ENCODE results near the gene MAPK8. TPM values are rescaled to one million over a fixed set of nuclear protein-coding genes. Genes with fewer than 3 reads are reported as not detected.
A peak's percentile ranks its signal among the peaks of the same experiment; 100 is the strongest.

Gene MAPK8
- polyA plus RNA-seq, 10 donors, result 29.7 to 49.1 (median 39.3) TPM

DNA sequence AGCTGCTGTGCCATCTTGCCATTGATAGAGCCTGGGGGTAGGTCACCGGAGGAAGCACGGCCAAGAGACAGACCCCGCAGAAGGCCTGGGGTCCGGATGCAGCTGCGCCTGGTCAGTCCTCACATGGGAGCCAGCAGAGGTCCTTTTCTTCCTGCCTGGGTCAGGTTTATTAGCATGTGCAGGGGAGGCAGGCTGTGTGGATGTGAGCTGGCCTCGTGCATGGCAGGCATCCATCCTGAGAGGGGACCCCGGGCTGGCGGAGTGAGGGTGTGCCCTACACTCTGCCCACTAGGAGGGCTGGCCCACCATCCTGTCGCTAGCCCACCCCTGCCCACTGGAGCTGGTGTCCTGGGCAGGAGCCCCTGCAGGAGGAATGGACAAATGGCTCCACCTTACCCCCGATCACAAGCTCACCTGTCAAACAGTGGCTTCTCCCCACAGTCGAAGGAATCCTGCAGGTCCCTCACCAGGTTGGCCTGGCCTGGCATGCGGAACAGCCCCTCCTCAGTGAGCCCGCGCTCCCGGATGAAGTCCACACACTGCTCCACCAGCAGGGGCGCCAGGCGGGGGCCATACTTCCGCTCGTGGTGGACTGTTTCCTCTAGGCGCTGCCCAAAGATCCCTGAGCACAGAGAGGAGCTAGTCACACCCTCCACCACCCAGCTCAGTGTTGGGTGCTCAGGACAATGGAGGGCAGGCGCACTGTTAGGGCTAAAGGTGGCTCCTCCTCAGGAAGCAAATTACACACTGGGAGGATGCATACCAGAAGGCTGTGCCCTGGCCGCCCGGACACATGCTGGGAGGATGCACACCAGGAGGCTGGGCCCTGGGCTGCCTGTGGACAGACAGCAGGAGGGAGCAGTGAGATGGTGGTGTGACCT is 153.0 kb downstream of the MAPK8 start:
- no peak for DNase-seq

DNA sequence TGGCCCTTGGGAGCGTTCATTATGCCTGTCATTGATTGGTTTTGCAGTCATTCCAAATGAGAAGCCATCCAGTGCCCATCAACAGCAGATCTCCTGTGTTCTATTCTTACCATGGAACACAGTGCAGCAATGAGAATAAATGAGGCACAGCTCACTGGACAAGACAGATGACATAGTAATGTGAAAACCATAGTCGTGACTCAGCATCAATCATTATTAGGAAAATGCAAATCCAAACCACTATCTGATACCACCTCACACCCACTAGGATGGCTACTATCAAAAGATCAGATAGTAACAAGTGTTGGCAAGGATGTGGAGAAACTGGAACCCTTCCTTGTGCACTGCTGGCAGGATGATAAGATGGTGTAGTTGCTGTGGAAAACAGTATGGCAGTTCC is 153.7 kb downstream of the MAPK8 start:
- DNase-seq, result no peak

DNA sequence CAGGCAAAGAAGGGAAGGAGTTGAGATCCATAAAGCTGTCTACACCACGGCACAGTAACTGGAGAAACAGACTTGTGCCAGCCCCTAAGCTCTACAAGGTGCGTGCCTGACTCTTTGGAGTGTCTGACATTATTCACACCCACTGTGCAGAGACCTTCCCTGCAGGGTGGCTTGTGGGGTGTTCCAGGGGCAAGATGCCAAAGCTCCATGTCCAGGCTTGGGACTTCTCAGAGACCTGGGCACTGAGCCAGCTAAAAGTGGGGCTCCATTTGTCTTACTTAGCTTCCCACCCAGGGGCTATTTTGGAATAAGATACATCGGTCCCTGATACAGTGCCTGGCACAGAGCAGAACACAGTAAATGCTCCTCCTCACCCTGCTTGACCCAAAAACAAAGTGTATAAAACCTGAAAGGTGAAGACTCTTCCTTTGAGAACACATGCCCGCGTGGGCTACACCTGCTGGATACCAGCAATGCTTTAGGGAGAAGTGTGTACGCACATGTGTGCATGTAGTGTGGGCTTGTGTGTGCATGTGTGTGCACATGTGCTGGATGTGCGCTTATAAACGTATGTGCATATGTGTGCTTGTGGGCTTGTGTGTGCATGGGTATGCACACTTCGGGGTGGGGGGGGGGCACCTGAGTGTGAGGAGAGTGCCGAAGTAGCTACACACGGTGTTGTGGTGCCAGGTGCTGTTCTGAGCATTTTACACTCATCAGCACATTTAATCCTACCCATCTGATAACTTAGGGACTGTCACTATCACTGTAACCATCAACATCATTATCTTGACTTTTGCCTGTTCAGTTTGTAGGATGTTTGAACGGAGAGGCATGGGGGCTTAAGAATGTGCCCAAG is 155.4 kb downstream of the MAPK8 start:
- no peak for DNase-seq

DNA sequence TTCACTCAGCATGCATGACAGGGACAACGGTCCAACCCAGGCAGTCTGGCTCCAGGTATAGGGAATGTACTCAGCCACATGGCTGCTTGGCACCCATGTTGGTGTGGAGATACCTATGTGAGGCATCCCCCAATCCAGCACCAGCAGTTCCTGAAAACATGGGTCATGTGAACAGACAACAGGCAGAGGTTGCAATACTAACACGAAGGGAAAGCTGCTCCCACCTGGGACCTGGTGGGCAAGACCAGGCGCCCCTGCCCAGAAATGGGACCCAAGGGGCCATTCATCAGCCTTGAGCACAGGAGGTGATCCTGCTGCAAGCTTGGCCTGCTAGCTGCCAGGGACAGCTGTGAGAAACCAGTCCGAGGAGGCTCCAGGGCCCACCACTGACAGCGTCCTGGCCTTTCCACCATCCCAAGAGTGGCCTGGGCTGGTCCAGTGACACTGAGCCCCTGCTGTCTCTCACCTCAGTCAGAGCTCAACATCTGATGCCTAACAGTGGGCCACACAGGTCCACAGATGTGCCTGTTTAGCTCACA is 156.1 kb downstream of the MAPK8 start:
- DNase-seq, result no peak

- DNase-seq, result peak in 1 of 3 donors; percentile 22
Observed at GRCh38 chr10:48463318-48464003, 157.0 kb downstream of the MAPK8 start.

GRCh38 chr10:48464121-48464870 is 157.8 kb downstream of the MAPK8 start:
- no peak for DNase-seq

DNA sequence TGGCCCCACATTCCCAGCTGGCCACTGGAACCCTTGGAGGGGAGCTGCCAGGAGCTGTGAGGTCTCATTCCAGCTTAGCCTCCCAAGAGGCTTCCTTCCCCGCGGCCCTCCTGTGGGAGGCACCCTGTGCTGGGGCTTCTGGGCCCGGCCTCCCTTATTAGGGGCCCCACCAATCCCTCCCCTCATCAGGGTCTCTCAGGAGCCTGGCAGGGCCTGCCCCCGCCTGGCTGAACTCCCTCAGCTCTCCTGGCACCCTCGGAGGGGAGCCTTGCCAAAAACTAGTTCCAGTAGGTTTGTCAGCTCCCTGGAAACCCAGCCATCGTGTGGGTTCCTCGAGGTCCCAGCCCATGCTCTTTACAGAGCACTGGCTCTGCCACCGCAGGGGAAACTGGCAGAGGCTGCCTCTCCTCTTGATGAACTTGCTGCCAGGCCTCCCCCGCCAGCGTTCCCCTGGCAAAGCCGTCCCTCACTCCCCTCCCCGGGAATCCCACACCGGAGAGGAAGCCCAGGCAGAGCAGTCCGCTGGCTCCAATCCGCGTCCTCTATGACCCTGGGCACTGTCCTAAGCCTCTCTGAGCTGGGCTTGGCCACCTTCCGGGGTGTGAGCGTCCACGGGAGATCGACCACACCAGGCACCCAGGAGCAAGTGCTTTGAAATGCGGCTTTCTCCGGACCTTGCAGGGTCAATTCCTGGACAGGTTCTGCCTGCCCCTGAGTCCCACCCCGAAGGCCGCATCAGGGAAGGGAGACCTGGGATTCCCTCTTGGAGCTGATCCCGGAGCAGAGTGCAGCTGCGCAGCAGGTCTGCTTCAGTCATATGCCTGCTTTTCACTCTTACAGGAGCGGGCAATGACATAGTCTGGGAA is 158.6 kb downstream of the MAPK8 start:
- DNase-seq, result peak in 2 of 3 donors; percentile 34 to 61

DNA sequence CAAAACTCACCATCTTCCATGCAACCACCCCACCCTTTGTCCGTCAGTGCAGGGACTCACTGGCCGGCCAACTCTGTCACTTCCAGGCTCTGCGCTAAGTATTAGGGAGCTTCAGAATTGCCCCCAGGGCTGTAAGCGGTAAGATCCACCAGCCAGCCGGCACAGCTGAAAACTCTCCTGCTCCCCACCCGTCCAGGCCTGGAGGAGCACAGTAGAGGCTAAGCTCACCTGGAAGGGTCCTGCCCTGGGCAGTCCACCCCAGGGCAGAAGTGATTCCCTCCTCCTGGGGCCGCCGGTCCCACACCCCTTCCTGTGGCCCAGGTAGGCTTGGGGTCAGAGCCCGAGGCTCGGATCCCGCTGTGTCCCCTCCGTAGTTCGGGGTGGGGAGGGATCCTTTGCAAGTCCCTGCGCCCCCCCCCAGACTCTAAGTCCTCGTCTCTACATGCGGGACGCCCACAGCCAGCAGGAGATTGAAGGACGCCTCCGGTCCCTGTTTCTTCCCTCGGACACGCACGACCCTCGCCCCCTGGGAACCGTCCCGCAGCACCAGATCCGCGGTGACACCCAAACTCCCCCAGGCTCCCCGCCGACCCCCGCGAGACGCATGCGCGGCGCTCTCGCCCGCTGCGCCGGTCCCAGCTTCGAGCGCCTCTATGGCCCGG is 159.5 kb downstream of the MAPK8 start:
- DNase-seq, result peak in 1 of 3 donors; percentile 23

DNA sequence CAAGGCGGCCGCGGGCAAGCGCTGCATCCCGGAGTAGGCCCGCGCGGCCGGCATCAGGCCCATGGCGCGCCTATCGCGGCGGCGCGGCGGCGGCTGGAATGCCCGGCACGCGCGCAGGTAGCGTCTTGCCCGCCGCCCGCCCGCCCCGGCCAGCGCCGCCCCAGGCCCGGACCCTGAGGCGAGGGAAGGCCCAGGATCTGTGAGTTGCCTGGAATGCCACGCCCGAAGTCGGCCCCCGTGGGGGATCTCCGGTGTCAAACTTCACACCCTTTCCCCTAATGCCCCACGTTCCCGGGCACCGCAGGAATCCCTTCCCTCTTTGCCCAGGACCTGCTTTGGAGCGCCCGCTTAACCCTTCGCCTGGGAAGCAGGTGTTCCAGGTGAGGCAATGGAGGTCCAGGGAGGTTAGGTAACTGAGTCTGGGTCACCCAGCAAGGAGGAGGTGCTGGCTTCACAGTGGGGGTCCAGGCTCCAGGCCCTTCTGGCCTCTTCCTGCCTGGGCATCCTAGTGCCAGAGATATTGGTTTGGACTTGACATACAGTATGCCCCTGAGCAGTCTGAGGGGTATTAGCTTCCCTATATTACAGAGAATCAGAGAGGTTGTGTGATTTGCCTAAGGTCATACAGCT is 160.2 kb downstream of the MAPK8 start:
- no peak for DNase-seq

- DNase-seq, result no peak
Observed at GRCh38 chr10:48467669-48468068, 161.2 kb downstream of the MAPK8 start.

- DNase-seq, result no peak
Observed at GRCh38 chr10:48468130-48468790, 161.8 kb downstream of the MAPK8 start.

GRCh38 chr10:48468866-48469511 is 162.5 kb downstream of the MAPK8 start:
- DNase-seq, result no peak

- no peak for DNase-seq
Observed at GRCh38 chr10:48469516-48470020, 163.1 kb downstream of the MAPK8 start.

GRCh38 chr10:48470115-48470892 is 163.8 kb downstream of the MAPK8 start:
- no peak for DNase-seq

GRCh38 chr10:48470893-48471805 is 164.7 kb downstream of the MAPK8 start:
- no peak for DNase-seq
